HG03095 (cell line): ENCODE measurements around the gene DHRS7B.
A peak's percentile ranks its signal among the peaks of the same experiment; 100 is the strongest.
"Not testable (repeated sequence)": the region's sequence is repeated elsewhere in the genome, so short reads cannot be mapped to it uniquely, and the experiment has no call there.

Experiments used
- ATAC-seq: cut with Tn5 transposase; IDR thresholded peaks from one replicate; pipeline ENCODE4 v1.9.1; 2021; ENCODE audit warnings: moderate library complexity; ENCODE audit not compliant: unreplicated experiment

DHRS7B gene

GRCh38 chr17:21202512-21202911 is 75.7 kb downstream of the DHRS7B start:
- ATAC-seq = no peak

GRCh38 chr17:21204935-21205334 is 78.2 kb downstream of the DHRS7B start:
- ATAC-seq = no peak

DNA sequence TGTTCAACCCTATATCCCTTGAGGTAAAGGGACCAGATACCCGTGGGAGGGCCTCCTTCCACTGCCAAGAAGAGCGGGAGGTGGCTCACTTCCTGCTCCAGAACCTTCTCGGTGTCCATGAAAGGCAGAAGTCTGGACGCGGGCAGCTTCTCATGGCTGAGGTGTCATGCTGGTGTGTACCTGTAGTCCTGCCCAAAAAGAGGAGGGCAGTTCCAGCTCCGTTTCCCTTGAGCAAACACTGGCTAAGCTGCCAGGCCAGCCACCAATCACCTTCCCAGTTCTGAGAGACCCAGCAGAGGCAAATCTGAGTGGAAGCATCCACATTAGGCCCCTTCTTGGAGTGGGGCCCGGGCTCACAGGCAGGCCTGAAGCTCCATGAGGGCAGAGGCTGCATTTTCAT is 81.6 kb downstream of the DHRS7B start:
- no peak for ATAC-seq

DNA sequence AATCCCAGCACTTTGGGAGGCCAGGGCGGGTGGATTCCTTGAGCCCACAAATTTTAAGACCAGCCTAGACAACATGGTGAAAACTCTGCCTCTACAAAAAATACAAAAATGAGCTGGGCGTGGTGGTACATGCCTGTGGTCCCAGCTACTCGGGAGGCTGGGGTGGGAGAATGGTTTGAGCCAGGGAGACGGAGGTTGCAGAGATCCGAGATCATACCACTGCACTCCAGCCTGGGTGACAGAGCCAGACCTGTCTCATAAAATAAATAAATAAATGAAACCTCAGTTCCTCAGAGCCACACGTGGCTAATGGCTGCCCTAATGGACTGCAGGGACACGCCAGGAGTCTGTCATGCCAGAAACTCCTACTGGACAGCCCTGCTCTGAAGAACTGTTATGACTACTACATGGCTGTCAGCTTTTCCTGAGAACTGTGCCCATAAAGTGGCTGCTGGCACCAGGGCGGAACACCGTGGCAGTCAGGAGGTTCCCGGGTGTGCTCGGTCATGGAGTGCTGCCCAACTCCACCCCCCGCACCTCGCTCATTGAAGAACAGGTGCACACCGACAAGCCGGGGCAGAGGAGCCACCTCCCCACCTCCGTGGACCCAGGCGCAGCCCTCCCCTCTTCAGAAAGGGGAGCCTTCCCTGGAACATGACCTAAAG is 82.9 kb downstream of the DHRS7B start:
- ATAC-seq = no peak

- no peak for ATAC-seq
Observed at GRCh38 chr17:21210411-21211076, 83.8 kb downstream of the DHRS7B start.

- no peak for ATAC-seq
Observed at GRCh38 chr17:21211825-21212479, 85.2 kb downstream of the DHRS7B start.

- no peak for ATAC-seq
Observed at GRCh38 chr17:21212826-21213637, 86.3 kb downstream of the DHRS7B start.

- ATAC-seq = peak; percentile 2
Observed at GRCh38 chr17:21213638-21214014, 86.9 kb downstream of the DHRS7B start.

DNA sequence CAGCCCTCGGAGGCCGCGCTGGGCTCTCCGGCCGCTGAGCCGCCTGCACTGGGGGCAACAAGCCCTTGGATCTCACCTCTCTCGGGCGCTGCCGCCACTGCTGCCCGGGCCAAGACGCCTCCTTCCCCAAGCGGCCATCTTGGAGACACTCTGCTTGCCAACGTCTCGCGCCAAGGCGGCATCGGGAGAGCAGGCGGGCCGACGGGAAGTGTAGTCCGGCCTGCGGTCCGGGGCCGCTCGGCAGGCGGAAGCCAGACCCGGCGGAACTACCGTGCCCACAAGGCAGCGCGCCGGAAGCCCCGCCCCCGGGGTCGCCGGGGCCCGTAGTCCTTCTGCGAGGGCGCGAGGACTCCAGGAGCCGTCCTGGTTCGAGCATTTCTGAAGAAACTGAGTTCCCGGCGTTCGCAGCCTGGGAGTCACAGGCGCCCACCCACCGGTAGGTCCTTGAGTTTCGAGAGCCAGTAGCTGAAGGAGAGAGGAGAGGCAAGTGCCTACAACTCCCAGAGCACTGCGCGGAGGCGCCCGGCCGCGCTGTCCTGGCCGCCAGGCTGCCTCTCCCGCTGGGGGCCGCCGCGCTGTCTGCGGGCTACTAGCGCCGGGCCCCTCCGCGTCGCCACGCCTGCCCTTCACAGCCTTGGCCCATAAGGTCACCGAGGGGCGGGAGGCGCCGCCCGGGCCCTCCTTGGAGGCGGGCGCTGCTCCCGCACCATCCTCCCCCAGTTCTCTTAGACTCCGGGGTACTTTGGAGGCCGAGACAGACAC is 87.4 kb downstream of the DHRS7B start, which contains the start of gene TMEM11:
TMEM11 (minus strand) TSS at position 147 of the 762 bp plus-strand sequence; CDS start at position 138, 9 bp downstream.
- ATAC-seq = peak; percentile 85

DNA sequence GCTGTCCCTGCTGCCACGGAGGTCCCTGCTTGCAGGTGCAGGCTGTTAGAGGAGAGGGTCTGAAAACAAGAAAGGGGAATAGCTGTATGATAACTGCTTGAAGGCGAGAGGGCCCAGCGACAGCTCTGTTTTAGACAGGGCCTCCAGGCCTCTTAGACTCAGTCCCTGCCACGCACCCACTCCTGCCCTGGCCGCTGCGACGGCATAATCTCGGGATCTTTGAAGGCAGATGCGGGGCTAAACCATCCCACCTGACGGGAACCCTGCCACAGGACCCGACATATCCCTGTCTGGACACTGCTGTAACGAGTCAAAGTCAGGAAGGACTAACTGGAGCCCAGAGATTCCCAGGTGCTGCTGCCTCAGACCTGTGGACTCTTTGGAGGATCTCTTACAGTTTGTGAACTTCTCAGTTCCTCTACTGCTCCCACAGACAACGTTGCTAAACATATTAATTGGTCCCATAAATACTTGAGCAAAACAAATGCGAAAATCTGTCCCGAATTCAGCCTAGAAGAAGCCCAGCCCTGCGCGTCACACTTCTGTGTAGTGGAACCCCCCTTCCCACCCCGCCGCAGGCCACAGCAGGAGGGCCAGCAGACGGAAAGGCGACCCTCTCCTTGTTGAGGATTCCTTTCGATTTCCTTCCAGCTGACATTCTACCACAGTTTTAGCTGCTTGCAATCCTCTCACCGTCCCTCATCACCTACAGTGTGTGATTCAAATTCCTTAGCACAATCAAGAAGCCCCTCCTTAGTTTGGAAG is 88.2 kb downstream of the DHRS7B start:
- peak; percentile 10 for ATAC-seq

GRCh38 chr17:21215935-21216334 is 89.2 kb downstream of the DHRS7B start:
- ATAC-seq = no peak

DNA sequence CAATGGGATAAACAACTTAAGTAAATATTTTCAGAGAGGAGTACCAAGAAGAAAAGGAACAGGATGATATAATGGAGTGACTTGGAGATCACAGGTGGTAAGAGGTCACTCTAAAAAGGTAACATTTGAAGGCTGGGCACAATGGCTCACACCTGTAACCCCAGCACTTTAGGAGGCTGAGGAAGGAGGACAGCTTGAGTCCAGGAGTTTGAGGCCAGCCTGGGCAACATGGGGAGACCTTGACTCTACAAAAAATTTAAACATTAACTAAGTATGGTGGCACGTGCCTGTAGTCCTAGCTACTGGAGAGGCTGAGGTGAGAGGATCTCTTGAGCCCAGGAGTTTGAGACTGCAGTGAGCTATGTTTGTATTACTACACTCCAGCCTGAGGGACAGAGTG is 90.6 kb downstream of the DHRS7B start:
- ATAC-seq = no peak

- no peak for ATAC-seq
Observed at GRCh38 chr17:21218101-21218500, 91.3 kb downstream of the DHRS7B start.

DNA sequence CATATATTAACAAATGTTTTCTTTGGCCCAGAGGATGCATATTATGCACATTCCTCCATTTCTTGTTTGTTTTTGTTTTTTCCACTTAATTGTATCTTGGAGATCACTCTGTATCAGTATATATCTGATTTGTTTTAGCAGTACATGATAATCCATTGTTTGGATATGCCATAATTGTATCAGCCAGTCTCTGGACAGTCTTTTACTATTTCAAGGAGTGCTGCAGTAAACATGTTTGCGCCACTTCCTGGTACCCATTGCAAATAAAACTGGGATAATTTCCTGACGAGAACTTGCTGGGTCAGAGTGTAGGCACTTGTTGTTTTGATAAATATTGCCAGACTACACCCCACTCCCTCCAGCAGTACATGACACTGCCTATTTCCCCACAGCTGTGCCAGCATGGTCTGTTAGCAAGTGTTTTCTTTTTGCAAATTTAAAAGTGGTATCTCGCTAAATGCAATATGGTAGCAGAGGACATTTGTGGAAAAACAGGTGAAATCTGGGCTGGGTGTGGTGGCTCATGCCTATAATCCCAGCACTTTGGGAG is 92.1 kb downstream of the DHRS7B start:
- ATAC-seq = no peak

DNA sequence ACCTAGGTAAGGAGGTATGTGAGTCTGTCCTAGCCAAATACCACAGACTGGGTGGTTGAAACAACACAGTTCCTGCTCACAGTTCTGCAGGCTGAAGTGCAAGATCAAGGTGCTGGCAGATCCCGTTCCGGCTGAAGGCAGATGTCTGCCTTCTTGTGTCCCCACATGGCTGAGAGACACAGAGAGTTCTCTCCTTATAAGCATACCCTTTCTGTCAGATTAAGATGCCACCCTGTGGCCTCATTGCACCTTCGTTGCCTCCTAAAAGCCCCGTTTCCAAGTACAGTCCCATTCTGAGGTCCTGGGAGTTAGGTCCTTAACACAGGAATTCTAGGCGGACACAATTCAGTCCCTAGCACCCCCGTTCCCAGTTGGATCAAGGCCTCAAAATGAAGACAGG is 96.3 kb downstream of the DHRS7B start:
- ATAC-seq = no peak

DNA sequence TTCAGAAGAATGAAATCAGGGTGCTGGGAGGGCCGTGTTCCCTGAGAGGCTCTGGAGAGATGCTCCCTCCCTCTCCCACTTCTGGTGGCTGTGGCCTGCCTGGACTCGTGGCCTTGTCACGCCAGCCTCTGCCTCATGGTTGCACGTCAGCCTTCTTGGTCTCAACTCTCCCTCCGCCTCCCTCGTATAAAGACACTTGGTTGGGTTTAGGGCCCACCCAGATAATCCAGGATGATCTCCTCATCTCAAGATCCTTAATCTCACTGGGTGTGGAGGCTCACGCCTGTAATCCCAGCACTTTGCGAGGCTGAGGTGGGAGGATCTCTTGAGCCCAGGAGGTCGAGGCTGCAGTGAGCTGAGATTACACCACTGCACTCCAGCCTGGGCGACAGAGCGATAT is 100.5 kb downstream of the DHRS7B start:
- ATAC-seq = not testable (repeated sequence)

GRCh38 chr17:21228111-21228510 is 101.3 kb downstream of the DHRS7B start:
- ATAC-seq = no peak

DNA sequence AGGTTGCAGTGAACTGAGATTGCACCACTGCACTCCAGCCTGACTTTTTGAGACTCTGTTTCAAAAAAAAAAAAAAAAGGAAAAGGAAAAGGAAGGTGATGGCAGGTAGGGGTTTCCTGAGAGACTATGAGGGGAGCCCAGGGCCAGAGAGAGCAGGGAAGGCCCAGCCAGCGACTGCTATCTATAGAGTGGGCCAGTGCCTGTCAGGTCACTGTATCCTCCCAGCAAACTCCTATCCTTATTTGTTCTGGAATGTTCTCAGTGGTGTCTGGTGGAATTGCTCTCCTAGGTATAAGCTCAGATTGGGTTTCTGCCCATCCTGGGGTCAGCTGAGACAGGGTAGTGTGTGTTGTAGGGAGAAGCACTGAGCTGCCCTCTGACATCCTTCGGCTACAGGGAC is 102.1 kb downstream of the DHRS7B start:
- no peak for ATAC-seq

GRCh38 chr17:21231533-21231932 is 104.8 kb downstream of the DHRS7B start:
- no peak for ATAC-seq
